ENCODE results near the gene EFTUD2.
A peak's percentile ranks its signal among the peaks of the same experiment; 100 is the strongest.

The EFTUD2 gene

DNA sequence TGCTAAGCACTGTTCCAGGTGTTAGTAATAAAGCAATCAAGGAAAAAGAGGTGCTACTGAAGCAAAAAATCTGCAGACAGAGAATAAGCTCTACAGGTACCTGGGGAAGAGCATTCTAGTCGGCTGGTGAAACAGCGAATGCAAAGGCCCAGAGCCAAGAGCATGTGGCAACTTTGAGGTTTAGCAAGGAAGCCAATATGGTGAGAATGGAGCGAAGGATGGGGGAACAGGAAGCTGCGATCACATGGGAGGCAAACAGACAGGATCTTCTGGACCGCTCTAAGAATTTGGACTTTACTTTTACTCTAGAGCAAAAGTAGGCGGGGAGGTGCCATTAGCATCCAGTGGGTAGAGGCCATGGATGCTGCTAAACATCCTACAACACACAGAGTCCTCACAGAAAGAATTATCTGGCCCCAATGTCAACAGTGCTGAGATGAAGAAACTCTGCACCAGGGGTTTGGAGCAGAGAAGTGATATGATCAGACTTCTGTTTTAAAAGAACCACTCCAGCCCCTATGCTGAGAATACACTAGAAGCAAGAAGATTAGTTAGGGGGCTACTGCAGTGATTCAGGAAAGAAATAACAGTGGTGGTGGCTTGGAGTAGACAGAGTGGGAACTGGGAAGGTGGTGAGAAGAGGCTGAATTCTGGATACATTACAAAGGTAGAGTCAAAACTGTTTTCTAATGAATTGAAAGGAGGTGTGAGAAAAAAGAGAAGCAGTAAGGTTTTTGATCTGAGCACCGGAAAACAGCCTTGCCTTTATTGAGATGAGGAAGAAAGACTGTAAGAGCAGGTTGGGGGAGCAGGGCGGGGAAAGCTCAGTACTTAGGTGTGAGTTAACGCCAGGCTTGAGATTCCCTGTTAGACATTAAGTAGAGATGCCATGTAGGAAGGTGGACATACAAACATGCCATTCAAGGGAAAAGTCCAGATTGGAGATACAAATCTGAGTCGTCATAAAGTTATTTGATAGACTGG lies 11.0 kb downstream of the EFTUD2 start:
- DNase-seq (ENCODE audit: low read depth in 2 of 2, low spot score in 1 of 2): no peak

DNA sequence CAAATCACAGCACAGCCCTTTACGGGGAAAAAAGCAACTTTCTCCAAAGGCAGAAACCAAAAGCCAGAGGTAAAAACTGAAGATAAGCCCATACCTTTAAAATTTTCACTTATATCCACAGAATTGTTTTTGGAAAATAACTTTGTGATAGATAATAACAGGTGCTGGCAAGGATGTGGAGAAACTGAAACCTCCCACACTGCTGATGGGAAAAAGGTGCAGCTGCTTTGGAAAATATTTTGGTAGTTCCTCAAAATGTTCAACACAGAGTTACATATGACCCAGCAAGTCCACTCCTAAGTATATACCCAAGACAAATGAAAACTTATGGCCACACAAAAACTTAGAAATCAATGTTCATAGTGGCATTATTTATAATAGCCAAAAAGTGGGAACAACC lies 12.2 kb downstream of the EFTUD2 start:
- no peak for DNase-seq (ENCODE audit: low read depth in 2 of 2, low spot score in 1 of 2)

DNA sequence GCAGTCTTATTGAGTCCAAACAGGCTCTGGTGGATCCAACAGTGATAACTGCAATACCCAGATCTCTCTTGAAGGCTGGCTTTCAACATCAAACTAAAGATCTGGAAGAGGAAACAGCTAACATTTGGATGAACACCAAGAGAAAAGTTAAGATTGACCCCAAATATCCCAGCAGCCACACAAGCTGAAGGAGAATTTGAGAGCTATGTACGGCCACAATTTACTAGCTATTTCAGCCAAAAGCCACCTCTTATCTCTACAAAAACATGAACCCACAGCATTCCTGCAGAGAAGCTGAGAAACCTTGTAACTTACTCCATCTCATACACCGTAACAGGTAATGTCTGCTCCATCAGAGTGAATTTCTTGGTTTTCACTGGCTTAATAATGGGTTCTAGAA lies 14.3 kb downstream of the EFTUD2 start:
- DNase-seq (ENCODE audit: low read depth in 2 of 2, low spot score in 1 of 2): no peak

DNA sequence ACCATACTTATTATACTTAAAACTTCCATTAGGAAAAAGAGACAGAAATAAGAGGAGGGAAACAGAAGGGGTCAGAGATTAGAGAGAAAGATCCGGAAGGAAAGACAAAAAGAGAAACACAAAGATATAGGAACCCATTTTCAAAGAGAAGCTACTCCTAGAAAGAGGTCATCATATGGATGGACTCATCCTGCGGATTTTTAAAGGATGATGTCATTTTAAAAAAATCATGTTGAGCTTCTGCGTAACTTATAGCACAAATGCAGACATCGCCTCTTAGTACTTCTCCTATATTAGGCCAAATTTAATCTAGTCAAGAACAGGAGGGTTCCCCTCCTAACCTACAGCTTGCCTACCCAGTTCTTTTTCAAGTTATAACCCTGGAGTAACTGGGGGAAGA lies 18.1 kb downstream of the EFTUD2 start:
- no peak for DNase-seq (ENCODE audit: low read depth in 2 of 2, low spot score in 1 of 2)

DNA sequence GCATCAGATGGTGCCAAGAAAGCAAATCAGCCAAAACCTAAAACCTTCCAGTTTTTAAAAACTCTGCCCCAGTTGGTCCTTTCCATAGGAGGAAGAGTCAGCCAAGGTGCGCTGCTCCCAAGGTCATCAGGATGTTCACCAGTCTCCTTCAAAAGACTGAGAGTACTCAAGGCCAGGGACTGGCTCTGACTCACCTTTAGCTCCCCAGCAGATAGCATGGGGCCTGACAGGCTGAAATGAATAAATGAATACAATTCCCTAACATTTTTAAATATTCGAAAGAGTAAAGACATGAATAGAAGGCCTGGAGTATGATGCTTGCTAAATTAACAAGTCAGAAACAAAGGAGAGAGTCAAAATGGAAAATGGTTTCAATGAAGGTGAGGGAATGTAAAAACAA lies 19.2 kb downstream of the EFTUD2 start:
- DNase-seq (ENCODE audit: low read depth in 2 of 2, low spot score in 1 of 2): no peak

DNA sequence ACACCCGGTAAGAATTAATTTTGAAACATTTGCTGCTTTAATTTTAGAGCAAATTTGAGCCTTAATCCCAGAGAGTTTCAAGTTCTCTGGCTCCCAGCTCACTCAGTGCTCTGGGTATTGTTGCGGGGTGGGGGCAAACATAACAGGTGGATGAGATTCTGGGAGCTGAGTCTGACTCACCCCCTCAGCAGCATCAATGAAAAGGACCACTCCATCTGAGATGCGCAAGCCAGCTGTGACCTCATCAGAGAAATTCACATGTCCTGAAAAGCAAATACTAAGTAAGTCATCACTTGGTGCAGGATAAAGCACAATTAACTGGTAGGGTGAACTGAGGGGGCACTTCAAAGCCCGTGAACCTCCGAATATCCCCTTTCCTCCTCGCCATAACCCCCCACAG lies 19.9 kb downstream of the EFTUD2 start:
- no peak for DNase-seq (ENCODE audit: low read depth in 2 of 2, low spot score in 1 of 2)

DNA sequence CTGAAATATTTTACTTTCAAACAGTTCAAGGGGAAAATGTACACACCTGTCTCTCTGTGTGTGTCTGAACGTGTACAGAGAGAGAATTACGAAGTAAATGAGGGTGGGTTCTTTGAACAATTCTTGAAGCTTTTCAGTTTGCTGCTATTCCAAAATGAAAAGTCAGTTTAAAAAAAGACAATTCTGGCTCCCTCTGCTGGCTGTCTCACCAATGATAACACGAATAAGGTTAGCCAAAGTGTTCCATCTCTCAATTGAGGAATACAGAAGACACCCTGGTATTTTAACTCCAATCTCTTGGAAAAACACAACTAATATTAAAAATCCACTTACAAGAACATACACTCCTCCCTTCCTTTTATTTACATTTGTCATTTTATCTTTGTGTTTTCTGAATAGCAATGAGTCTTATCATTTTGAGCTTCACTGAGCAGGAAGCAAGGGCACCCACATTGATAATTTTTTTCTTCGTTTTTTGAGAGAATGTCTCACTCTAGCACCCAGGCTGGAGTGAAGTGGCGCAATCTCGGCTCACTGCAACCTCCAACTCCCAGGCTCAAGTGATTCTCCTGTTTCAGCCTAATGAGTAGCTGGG lies 20.5 kb downstream of the EFTUD2 start:
- DNase-seq (ENCODE audit: low read depth in 2 of 2, low spot score in 1 of 2): no peak

DNA sequence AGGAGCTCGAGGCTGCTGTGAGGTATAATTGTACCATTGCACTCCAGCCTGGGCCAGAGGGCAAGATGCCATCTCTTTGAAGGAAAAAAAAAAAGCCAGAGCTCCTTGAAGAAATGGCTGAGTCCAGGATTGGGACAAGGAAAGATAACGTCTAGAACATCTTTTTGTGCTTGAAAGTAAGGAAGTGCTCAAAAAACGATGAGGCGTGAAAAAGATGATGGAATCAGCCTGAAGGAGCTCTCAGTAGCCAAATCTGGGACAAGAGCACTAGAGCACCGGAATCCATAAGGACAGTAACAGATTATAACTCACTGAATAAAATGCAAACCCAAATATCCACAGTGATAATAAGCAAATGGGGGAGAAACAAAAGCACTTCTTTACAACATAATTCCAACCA lies 22.1 kb downstream of the EFTUD2 start:
- no peak for DNase-seq (ENCODE audit: low read depth in 2 of 2, low spot score in 1 of 2)

DNA sequence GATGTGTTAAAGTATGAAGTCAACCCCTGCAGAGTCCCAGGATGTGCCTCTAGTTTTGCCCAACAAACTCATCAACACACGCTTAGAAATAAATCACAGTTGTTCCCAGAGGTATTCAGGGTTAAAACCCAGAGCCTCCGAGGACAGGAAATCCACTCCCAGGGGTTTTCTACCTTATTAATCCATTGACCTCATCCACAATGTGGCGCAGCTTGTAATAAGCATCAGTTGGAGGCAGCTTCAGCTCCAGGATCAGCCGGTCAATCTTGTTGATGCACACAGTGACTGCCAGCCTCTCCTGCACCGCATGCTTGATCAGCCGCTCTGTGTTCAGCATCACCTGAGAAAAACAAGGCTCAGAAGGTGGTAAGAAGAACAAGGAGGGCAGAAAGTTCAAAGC lies 23.5 kb downstream of the EFTUD2 start:
- DNase-seq (ENCODE audit: low read depth in 2 of 2, low spot score in 1 of 2): no peak

DNA sequence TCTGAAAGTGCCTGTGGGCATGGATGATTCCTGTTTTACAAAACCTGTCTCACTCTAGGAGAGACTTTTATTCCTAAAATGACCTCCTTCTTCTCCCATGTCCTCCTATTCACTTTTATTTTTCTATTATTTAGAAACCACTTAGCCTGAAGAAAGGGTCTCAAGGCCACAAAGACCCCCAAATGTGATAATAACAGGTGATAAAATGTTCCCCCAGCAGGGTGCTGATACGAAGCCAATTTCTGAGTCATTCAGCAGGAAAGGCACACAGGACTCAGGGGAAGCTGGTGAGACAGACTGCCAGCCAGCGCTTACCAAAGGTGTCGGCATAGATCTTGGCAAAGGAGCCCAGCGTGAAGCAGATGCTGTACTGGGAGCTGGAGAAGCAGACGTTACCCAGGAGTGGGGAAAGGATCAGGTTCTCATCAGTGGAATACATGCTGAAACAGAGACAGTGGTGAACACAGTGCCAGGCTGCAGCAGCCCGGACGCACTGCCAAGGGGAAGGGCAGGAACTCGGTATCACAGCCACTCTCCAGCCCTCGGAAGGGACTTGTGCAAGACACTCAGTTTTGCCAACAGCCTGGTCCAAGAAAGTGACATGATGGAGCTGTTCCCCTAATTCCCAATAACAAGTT lies 27.0 kb downstream of the EFTUD2 start:
- DNase-seq (ENCODE audit: low read depth in 2 of 2, low spot score in 1 of 2): no peak

DNA sequence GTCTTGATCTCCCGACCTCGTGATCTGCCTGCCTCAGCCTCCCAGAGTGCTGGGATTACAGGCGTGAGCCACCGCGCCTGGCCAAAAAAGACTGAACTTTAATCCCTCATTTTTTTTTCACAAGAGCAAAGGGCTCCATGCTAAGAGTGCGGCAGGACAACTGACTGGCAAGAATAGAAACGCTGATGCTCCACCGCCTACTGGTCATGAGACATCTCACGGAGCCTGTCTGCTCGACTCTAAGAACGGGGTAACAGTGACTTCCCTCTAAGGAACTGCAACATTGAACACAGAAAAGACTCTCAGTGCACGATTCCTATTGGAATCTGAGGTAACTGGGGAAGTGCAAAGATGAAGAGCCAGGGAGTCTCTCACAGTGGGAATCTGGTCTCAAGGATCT lies 27.7 kb downstream of the EFTUD2 start:
- no peak for DNase-seq (ENCODE audit: low read depth in 2 of 2, low spot score in 1 of 2)

DNA sequence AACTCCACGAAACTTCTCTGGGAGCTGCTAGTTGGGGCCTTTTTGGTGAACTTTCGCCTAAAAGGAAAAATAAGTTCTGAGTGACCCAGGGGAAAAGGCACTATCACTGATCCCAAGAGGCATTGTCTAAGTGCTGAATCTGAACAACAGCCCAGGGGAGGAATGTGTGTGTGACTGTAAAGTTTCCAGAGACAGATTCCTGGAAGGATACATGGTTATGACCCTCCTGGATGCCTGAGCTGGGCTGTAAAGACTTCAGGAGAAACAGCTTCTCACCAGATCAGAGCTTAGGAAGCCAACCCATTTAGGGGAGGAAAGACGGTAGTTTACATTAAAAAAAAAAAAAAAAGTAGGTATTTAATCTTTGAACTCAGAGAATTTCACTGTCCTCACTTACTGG lies 31.4 kb downstream of the EFTUD2 start:
- no peak for DNase-seq (ENCODE audit: low read depth in 2 of 2, low spot score in 1 of 2)

DNA sequence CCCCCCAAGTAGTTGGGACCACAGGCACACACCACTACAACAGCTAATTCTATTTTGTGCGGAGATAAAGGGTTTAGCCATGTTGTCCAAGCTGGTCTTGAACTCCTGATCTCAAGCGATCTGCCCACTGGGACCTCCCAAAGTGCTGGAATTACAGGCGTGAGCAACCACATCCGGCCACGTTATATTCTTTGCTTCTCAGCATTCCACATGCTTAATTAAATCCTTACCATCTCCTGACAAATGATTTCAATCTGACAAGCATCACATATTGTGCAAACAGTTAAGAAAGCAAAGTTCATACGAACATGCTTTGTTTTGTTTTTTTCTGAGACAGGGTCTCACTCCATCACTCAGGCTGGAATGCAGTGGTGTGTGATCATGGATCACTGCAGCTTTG lies 33.3 kb downstream of the EFTUD2 start:
- DNase-seq (ENCODE audit: low read depth in 2 of 2, low spot score in 1 of 2): no peak

DNA sequence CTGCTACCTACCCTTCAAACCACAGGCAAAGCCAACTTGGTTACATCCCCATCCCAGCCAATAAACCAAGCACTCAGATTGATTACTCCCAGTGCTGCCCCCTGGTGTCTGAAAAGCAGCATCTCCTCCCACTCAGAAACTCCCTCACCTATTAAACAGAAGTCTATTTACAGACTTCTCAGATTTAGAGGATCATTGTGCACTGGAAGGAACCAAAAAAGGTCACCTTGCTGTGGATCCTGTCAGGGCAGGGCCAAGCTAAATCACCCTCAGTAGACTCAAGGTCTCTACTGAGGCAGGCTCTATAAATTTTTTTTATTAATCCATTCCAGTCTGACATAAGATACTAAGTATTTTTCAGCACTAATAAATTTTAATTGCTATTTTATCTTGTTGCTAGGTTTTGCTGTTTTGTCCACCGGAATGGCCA lies 34.0 kb downstream of the EFTUD2 start:
- DNase-seq (ENCODE audit: low read depth in 2 of 2, low spot score in 1 of 2): peak; percentile 41 to 55

DNA sequence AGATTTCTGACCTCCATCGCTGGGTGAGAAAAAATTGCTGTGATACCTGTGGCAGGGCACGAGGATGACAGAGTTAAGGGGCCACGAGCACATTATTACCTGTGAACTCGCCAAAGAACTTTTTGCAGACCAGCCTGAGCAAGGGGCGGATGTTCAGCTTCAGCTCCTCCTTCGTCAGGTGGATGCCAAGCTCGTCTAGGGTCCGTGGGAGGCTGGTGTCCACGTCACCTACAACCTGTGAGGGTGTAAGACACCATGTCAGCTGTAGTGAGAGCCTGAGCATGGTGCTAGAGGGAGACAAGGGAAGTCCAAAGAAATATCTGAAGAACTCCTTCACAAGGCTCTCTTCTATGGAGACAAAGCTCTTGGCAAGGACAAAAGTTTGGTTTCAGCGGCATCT lies 34.4 kb downstream of the EFTUD2 start:
- DNase-seq (ENCODE audit: low read depth in 2 of 2, low spot score in 1 of 2): no peak

DNA sequence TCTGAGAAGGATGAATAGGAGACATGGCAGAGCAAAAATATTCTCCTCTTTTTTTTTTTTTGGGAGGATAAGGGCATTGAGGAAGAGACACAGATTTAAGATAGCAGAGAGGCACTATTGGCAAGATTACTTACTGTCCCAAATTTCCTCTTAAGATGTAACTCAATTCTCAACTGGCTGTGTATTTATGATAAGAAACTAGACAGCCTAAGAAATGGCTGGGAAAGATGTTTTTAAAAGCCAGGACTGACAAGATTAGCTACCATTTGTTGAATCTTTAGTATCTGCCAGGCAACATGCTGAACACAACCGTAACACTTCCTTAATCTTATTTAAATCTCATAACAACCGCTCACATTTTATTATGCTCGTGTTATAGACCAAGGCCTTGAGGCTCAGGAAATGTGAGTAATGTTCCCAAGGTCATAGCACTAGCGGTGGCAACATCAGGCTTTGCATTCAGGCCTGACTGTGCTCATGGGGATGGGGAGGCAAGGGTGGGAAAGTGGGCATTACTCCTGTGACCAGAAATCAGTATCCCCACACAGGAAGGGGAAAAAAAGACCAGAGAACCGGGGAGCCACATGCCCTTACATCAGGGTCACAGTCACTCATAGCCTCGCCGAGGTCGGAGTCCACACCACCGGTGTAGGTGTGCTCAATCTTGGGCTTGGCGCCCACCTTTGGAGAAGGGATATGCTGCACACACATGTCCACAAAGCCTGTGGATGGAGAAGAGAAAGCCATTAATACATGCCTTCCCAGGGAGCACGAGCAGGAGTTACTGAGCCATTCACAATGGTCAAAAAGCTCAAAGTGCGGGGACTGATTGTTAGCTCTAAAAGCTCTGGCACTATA lies 36.0 kb downstream of the EFTUD2 start:
- no peak for DNase-seq (ENCODE audit: low read depth in 2 of 2, low spot score in 1 of 2)

DNA sequence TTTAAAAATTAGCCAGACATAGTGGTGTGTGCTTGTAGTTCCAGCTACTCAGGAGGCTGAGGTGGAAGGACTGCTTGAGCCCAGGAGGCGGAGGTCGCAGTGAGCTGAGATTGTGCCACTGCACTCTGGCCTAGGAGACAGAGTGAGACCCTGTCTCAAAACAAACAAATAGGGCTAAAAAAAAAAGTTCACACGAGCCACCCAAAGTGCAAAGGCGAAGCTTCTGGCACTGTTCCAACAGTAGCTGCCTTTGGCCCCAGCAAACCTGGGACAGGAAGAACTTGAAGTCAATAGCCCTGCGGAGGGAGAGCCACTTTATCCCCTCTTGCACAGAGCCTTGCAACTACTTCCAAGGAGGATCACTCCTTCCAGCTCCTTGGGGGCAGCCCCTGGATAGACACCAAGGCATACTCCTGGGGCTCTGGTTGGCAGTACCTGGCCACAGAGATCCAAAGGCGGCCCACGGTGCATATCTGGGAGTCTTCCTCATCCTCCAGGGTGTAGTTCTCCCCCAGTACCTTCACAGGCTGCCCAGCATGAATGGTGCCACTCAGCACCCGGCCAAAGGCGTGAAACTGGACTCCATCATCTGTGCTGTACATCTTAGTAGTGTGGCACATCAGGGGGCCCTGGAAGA lies 36.8 kb downstream of the EFTUD2 start:
- DNase-seq (ENCODE audit: low read depth in 2 of 2, low spot score in 1 of 2): no peak

DNA sequence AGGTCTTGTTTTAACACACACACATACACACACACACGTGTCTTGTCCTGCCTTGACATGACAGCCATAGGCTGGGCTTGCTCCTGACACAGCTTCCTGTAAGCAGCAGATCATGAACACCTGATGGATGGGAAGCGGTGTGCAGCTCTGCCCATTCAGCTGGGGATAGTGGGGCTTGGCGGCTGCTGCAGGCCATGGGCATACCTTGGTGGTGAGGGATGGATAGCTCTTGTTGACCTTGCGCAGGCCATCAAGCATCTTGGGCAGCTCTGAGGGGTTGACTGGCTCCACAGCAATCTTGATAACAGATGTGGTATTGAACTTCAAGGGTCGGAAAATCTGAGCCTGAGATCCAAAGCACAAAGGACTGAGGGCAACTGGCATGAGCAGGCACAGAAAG lies 39.5 kb downstream of the EFTUD2 start:
- DNase-seq (ENCODE audit: low read depth in 2 of 2, low spot score in 1 of 2): no peak

DNA sequence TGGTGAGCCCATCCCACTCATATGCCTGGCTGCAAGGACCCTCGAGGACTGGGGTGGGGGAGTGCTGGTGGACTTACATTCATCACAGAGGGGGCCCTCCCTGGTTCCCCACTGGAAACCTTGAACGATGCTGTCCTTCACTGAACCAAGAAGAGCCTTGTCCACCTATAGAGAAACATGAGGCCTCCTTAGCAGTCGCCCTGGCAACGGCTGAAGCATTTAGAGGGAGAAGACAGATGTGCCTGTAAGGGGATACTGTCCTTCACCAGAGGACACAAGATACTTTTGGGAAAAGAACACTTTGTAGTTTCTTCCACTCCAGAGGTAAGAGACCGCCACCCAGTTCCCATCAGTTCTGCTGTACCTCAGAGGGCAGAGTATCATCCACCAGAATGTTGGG lies 45.1 kb downstream of the EFTUD2 start:
- DNase-seq (ENCODE audit: low read depth in 2 of 2, low spot score in 1 of 2): no peak

DNA sequence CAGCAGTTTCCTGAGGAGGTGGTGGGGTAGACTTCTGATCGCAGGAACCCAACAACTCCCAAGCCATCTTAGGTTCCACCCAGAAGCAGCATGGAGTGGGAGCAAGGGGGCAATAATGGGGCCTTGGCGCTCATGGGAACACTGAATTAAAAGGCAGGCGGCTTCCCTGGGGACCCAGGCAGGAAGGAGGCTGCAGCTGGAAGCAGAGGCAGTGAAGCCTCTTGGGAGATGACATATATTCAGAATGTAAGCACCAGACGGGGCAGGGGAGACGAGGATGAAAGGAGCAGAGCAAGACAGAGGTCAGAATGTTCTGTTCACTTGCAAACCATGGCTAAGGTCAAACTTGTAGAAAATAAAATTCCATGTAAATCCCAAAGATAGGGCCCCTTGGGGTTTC lies 48.6 kb downstream of the EFTUD2 start:
- DNase-seq (ENCODE audit: low read depth in 2 of 2, low spot score in 1 of 2): no peak

DNA sequence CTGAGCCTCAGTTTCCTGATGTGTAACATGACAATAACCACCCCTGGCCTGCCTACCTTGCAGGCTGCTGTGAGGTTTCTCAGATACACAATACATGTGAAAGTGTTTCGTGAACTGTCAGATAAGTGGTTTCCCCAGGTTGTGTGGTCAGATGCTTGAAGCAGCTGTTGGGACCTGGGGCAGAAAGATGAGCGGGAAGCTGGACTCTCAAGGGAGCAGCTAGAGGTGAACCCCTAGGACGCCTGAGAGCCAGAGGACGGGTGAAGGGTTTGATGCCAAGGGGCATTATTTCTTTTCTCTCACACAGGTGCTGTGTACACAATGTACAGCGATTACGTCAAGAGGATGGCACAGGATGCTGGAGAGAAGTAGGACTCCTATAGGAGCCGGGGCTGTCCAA lies 49.2 kb downstream of the EFTUD2 start:
- DNase-seq (ENCODE audit: low read depth in 2 of 2, low spot score in 1 of 2): no peak
